HCT116 (cell line): ENCODE results near the gene KRTAP25-1. TPM values are rescaled to one million over a fixed set of nuclear protein-coding genes. Genes with fewer than 3 reads are reported as not detected.

ENCODE experiments used
- ATAC-seq: fragments of 200-7000 bp; cut with Tn5 transposase; 2 replicates; pipeline ENCODE4 v1.9.1; 2020; ENCODE audit warnings: mild to moderate bottlenecking, moderate library complexity
- BruUV-seq: library from RNA; stranded (reverse); fragments of 400-500 nt; replicated peaks from 2 replicates; lab custom pipeline; 2021; lab: Mats Ljungman, UMichigan
- CTCF ChIA-PET: fragments of 300-600 bp; sonication (Branson Sonifier 250); formaldehyde crosslinking; loops from one replicate; lab custom pipeline; 2021; ENCODE audit warnings: antibody characterized with exemption; lab: Charles Lee
- POLR2A ChIA-PET: fragments of 300-600, 350-600 bp; sonication (Branson Sonifier 250); formaldehyde crosslinking; loops from one replicate; lab custom pipeline; 2021; ENCODE audit warnings: antibody characterized with exemption; lab: Charles Lee
- RAD21 ChIA-PET, 2 experiments: fragments of 300-600 bp; sonication (Branson Sonifier 250); formaldehyde crosslinking; loops; one replicate each; lab custom pipeline; 2023; ENCODE audit warnings: low total read pairs in 2 of 2; ENCODE audit not compliant: uncharacterized antibody in 2 of 2, unreplicated experiment in 2 of 2, low non-redundant PET in 1 of 2; lab: Charles Lee
- DNase-seq: peaks from one replicate; pipeline ENCODE4 v3.0.0-alpha.2; 2010; ENCODE audit warnings: low read depth, low spot score
- H2AFZ ChIP-seq: fragments of 200-600 bp; shearing (Covaris generic), sonication (generic); 2 replicates; pipeline ENCODE4 v1.6.1; 2017; ENCODE audit warnings: low read depth, mixed run types, mixed read lengths, antibody characterized with exemption, low read length; ENCODE audit not compliant: poor library complexity, severe bottlenecking
- H3K27ac ChIP-seq: 2 replicates; pipeline ENCODE4 v1.5.1; 2012; ENCODE audit warnings: low read depth, low read length
- H3K27me3 ChIP-seq: fragments of 200-600 bp; sonication (generic); 2 replicates; pipeline ENCODE4 v1.6.1; 2016; ENCODE audit warnings: mixed run types, low read length, mixed read lengths; ENCODE audit not compliant: insufficient read depth
- H3K36me3 ChIP-seq, 2 experiments: fragments of 200-500 bp in 1 of 2; fragments of 200-600 bp in 1 of 2; sonication (Bioruptor generic) in 1 of 2; sonication (generic) in 1 of 2; 2 replicates each; pipeline versions ENCODE4 v1.5.1 to v1.6.1; 2014 to 2016; ENCODE audit warnings: low read length in 2 of 2, inconsistent platforms in 1 of 2, mixed read lengths in 1 of 2, mixed run types in 1 of 2; ENCODE audit not compliant: insufficient read depth in 2 of 2, control insufficient read depth in 1 of 2
- H3K4me1 ChIP-seq, 2 experiments: fragments of 200-600 bp in 1 of 2; sonication (generic) in 1 of 2; 2 replicates each; pipeline versions ENCODE4 v1.5.1 to v1.6.1; 2012 to 2017; ENCODE audit warnings: low read length in 2 of 2, inconsistent platforms in 1 of 2, mild to moderate bottlenecking in 1 of 2, mixed read lengths in 1 of 2, mixed run types in 1 of 2, moderate library complexity in 1 of 2; ENCODE audit not compliant: insufficient read depth in 2 of 2, control insufficient read depth in 1 of 2
- H3K4me2 ChIP-seq: fragments of 200-600 bp; sonication (generic); 2 replicates; pipeline ENCODE4 v1.6.1; 2017; ENCODE audit warnings: mixed run types, low read length, mixed read lengths
- H3K4me3 ChIP-seq, 2 experiments: fragments of 200-600 bp in 1 of 2; sonication (generic) in 1 of 2; replicated peaks in 1 of 2; 2 replicates each; pipeline ENCODE4 v1.5.1; 2011 to 2016; ENCODE audit warnings: low read length in 2 of 2, control low read depth in 1 of 2, low read depth in 1 of 2, mild to moderate bottlenecking in 1 of 2, mixed read lengths in 1 of 2, mixed run types in 1 of 2
- H3K79me2 ChIP-seq: fragments of 200-600 bp; sonication (generic); 2 replicates; pipeline ENCODE4 v1.6.1; 2017; ENCODE audit warnings: mild to moderate bottlenecking, mixed run types, low read length, moderate library complexity, mixed read lengths; ENCODE audit not compliant: insufficient read depth
- H3K9ac ChIP-seq: fragments of 200-600 bp; sonication (generic); 2 replicates; pipeline ENCODE4 v1.6.1; 2016; ENCODE audit warnings: low read length, mixed read lengths
- H3K9me2 ChIP-seq: fragments of 200-600 bp; sonication (generic), shearing (Covaris generic); 2 replicates; pipeline ENCODE4 v1.6.1; 2017; ENCODE audit warnings: mixed run types, mild to moderate bottlenecking, moderate library complexity; ENCODE audit not compliant: insufficient read depth
- H3K9me3 ChIP-seq, 2 experiments: fragments of 200-500 bp in 1 of 2; fragments of 200-600 bp in 1 of 2; sonication (Bioruptor generic) in 1 of 2; sonication (generic) in 1 of 2; 2 replicates each; pipeline ENCODE4 v1.6.1; 2014 to 2017; ENCODE audit warnings: low read length in 2 of 2, mixed read lengths in 2 of 2, inconsistent platforms in 1 of 2, low read depth in 1 of 2, mild to moderate bottlenecking in 1 of 2, mixed run types in 1 of 2, moderate library complexity in 1 of 2; ENCODE audit not compliant: control insufficient read depth in 1 of 2, insufficient read depth in 1 of 2
- H4K20me1 ChIP-seq: fragments of 200-600 bp; sonication (generic), shearing (Covaris generic); 2 replicates; pipeline ENCODE4 v1.6.1; 2017; ENCODE audit warnings: mixed run types, mild to moderate bottlenecking, moderate library complexity; ENCODE audit not compliant: insufficient read depth
- CBX3 ChIP-seq: IDR thresholded peaks from 2 replicates; pipeline ENCODE4 v1.6.1; 2012; ENCODE audit warnings: low read depth
- CEBPB ChIP-seq: IDR thresholded peaks from 2 replicates; pipeline ENCODE4 v1.6.1; 2012; ENCODE audit warnings: low read depth
- EGR1 ChIP-seq: IDR thresholded peaks from 2 replicates; pipeline ENCODE4 v1.6.1; 2012; ENCODE audit warnings: low read depth
- ELF1 ChIP-seq: IDR thresholded peaks from 2 replicates; pipeline ENCODE4 v1.6.1; 2012; ENCODE audit warnings: low read depth, borderline replicate concordance
- EZH2 ChIP-seq: fragments of 200-600 bp; sonication (generic); IDR thresholded peaks from 2 replicates; pipeline ENCODE4 v1.6.1; 2017; ENCODE audit warnings: antibody characterized with exemption, mixed run types
- EZH2phosphoT487 ChIP-seq: fragments of 200-600 bp; IDR thresholded peaks from 2 replicates; pipeline ENCODE4 v1.6.1; 2018; ENCODE audit warnings: antibody characterized with exemption, borderline replicate concordance
- FOSL1 ChIP-seq: IDR thresholded peaks from 2 replicates; pipeline ENCODE4 v1.6.1; 2012; ENCODE audit warnings: low read depth
- JUND ChIP-seq: IDR thresholded peaks from 2 replicates; pipeline ENCODE4 v1.6.1; 2012
- POLR2A ChIP-seq: IDR thresholded peaks from 2 replicates; pipeline ENCODE4 v1.7.0; 2011; ENCODE audit warnings: borderline replicate concordance; ENCODE audit not compliant: insufficient read depth, insufficient read length; ENCODE audit errors: extremely low read depth
- POLR2AphosphoS5 ChIP-seq: IDR thresholded peaks from 2 replicates; pipeline ENCODE4 v1.6.1; 2011; ENCODE audit warnings: mild to moderate bottlenecking, low read depth, low read length, moderate library complexity
- RAD21 ChIP-seq: IDR thresholded peaks from 2 replicates; pipeline ENCODE4 v1.6.1; 2012; ENCODE audit warnings: low read depth, mild to moderate bottlenecking
- ZNF274 ChIP-seq: fragments of 200-500 bp; sonication (Bioruptor generic); IDR thresholded peaks from 2 replicates; pipeline ENCODE4 v1.6.1; 2014; ENCODE audit warnings: mild to moderate bottlenecking, low read depth, low read length, inconsistent platforms
- intact Hi-C: fragments of 100-400 bp; cut with micrococcal nuclease; formaldehyde crosslinking; loops from 2 replicates; pipeline ENCODE4 v1.10.0; 2022
- total RNA-seq: library from RNA; stranded (reverse); gene quantifications from one replicate; pipeline ENCODE4 v1.2.1, GENCODE V29; 2021; ENCODE audit not compliant: unreplicated experiment
- TF ChIP-seq, protein P1 (sequence below): IDR thresholded peaks from 2 replicates; pipeline ENCODE4 v1.6.1; 2012; ENCODE audit warnings: low read depth
- TF ChIP-seq, protein P2 (sequence below), 3 experiments: fragments of 200-600 bp in 1 of 3; sonication (generic) in 1 of 3; IDR thresholded peaks in 2 of 3; conservative IDR thresholded peaks in 1 of 3; 2 replicates each; pipeline ENCODE4 v1.5.1; 2012 to 2017; ENCODE audit warnings: low read depth in 2 of 3, low read length in 2 of 3, antibody characterized with exemption in 1 of 3, borderline replicate concordance in 1 of 3, control low read depth in 1 of 3, mild to moderate bottlenecking in 1 of 3, mixed read lengths in 1 of 3, mixed run types in 1 of 3, moderate library complexity in 1 of 3; ENCODE audit not compliant: insufficient read depth in 1 of 3
- TF ChIP-seq, protein P3 (sequence below): IDR thresholded peaks from 2 replicates; pipeline ENCODE4 v1.6.1; 2012
- TF ChIP-seq, protein P4 (sequence below): IDR thresholded peaks from 2 replicates; pipeline ENCODE4 v1.6.1; 2012

Gene KRTAP25-1
- total RNA-seq, 1 experiment from 2014 or later = not detected

DNA sequence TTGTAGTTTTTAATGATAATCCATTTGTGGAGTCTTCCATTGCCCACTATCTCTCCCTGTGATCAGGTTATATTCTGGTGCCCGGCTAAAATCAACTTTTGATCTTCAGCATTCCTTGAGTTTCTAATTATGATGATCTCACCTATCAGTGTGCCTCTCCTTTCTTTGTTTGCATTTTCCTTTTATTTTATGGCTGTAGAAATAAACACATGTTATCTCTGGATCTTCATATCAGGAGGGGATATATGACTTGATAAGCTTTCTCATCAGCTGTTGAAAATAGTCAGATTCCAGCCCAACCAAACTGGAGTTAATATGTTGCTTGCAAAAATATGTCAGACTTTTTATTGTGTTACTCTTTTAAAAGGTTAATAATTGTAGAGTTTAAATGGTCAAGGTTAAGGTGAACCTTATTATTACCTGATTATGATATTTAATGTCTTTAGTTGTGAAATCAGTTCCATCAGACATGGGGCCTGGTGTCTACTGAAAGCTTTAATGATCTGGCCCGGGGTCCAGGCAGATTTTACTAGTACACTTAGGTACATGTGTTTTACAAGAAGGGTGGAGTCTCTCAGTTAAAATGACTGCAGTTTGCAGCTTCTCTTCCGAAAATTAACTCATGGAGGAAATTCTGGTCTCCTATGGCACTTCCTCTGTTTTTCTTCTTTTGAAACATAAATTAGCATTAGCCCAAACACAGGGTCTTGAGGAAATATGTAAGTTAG, 19.3 kb downstream of the KRTAP25-1 start:
- no peaks in the 10 kb centered on the region for H3K79me2 ChIP-seq
- ChIA-PET POLR2A (no interaction called here), RAD21 (no interaction called here)
- TF ChIP-seq RAD21 = no peak
- TF ChIP-seq, protein P1, sequence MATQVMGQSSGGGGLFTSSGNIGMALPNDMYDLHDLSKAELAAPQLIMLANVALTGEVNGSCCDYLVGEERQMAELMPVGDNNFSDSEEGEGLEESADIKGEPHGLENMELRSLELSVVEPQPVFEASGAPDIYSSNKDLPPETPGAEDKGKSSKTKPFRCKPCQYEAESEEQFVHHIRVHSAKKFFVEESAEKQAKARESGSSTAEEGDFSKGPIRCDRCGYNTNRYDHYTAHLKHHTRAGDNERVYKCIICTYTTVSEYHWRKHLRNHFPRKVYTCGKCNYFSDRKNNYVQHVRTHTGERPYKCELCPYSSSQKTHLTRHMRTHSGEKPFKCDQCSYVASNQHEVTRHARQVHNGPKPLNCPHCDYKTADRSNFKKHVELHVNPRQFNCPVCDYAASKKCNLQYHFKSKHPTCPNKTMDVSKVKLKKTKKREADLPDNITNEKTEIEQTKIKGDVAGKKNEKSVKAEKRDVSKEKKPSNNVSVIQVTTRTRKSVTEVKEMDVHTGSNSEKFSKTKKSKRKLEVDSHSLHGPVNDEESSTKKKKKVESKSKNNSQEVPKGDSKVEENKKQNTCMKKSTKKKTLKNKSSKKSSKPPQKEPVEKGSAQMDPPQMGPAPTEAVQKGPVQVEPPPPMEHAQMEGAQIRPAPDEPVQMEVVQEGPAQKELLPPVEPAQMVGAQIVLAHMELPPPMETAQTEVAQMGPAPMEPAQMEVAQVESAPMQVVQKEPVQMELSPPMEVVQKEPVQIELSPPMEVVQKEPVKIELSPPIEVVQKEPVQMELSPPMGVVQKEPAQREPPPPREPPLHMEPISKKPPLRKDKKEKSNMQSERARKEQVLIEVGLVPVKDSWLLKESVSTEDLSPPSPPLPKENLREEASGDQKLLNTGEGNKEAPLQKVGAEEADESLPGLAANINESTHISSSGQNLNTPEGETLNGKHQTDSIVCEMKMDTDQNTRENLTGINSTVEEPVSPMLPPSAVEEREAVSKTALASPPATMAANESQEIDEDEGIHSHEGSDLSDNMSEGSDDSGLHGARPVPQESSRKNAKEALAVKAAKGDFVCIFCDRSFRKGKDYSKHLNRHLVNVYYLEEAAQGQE = no peak
- TF ChIP-seq ELF1 = no peak
- TF ChIP-seq, protein P2, sequence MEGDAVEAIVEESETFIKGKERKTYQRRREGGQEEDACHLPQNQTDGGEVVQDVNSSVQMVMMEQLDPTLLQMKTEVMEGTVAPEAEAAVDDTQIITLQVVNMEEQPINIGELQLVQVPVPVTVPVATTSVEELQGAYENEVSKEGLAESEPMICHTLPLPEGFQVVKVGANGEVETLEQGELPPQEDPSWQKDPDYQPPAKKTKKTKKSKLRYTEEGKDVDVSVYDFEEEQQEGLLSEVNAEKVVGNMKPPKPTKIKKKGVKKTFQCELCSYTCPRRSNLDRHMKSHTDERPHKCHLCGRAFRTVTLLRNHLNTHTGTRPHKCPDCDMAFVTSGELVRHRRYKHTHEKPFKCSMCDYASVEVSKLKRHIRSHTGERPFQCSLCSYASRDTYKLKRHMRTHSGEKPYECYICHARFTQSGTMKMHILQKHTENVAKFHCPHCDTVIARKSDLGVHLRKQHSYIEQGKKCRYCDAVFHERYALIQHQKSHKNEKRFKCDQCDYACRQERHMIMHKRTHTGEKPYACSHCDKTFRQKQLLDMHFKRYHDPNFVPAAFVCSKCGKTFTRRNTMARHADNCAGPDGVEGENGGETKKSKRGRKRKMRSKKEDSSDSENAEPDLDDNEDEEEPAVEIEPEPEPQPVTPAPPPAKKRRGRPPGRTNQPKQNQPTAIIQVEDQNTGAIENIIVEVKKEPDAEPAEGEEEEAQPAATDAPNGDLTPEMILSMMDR (IDR thresholded peaks at IDR 0.05 in 2 of 3, conservative IDR thresholded peaks at IDR 0.05 in 1 of 3; ENCODE audit: borderline replicate concordance in 1 of 3, insufficient read depth in 1 of 3, low read depth in 2 of 3, low read length in 2 of 3) = no peak
- TF ChIP-seq EGR1 = no peak
- TF ChIP-seq POLR2AphosphoS5 = no peak
- no peak for TF ChIP-seq ZNF274
- no peak for TF ChIP-seq CEBPB
- TF ChIP-seq, protein P3, sequence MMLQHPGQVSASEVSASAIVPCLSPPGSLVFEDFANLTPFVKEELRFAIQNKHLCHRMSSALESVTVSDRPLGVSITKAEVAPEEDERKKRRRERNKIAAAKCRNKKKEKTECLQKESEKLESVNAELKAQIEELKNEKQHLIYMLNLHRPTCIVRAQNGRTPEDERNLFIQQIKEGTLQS = no peak
- TF ChIP-seq FOSL1 = no peak
- no peak for TF ChIP-seq EZH2phosphoT487
- TF ChIP-seq CBX3 = no peak
- TF ChIP-seq, protein P4, sequence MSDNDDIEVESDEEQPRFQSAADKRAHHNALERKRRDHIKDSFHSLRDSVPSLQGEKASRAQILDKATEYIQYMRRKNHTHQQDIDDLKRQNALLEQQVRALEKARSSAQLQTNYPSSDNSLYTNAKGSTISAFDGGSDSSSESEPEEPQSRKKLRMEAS = no peak
- no peak for TF ChIP-seq POLR2A
- no peak for TF ChIP-seq EZH2
- no peak for TF ChIP-seq JUND
- TF ChIP-seq, all 23 proteins: peak for 0
- Histone ChIP-seq H3K9me2 (no peaks in the 10 kb centered on the region), H2AFZ (no peak overlapping the region), H4K20me1 (no peaks in the 10 kb centered on the region), H3K9me3 (peaks cover 25 to 28% of the 10 kb centered on the region in 2 experiments; a peak in 3 of 4 replicates), H3K4me2 (no peak overlapping the region), H3K27ac (no peak overlapping the region), H3K9ac (no peak overlapping the region), H3K4me3 (no peak overlapping the region), H3K36me3 (no peaks in the 10 kb centered on the region), H3K27me3 (no peaks in the 10 kb centered on the region), H3K4me1 (no peaks in the 10 kb centered on the region)
- ATAC-seq (no peak), DNase-seq (no peak)
- no TSS peak for BruUV-seq
- CTCF ChIA-PET = no interaction called here
- intact Hi-C loops = no loop called here
